WERI-Rb-1 (cell line): Measurements from ENCODE around the gene KPNA6.

Source experiments
- DNase-seq: peaks from one replicate; pipeline ENCODE4 v3.0.0-alpha.2; 2020
- H3K27ac ChIP-seq: fragments of 250-450 bp; sonication (Bioruptor Pico); 2 replicates; pipeline ENCODE4 v1.5.1; 2020; ENCODE audit warnings: mild to moderate bottlenecking, moderate library complexity
- H3K27me3 ChIP-seq: fragments of 250-450 bp; sonication (Bioruptor Pico); 2 replicates; pipeline ENCODE4 v1.5.1; 2021; ENCODE audit warnings: mild to moderate bottlenecking, low read depth, moderate library complexity; ENCODE audit not compliant: insufficient read depth, severe bottlenecking
- H3K36me3 ChIP-seq: fragments of 250-450 bp; sonication (Bioruptor Pico); 2 replicates; pipeline ENCODE4 v1.5.1; 2020; ENCODE audit warnings: mild to moderate bottlenecking, moderate library complexity
- H3K4me3 ChIP-seq: 2 replicates; pipeline ENCODE4 v1.5.1; 2011; ENCODE audit warnings: low read depth, mild to moderate bottlenecking, control low read depth, low read length
- H3K9me3 ChIP-seq: fragments of 250-450 bp; sonication (Bioruptor Pico); 2 replicates; pipeline ENCODE4 v1.5.1; 2021; ENCODE audit warnings: mild to moderate bottlenecking, moderate library complexity; ENCODE audit not compliant: severe bottlenecking
- TF ChIP-seq, protein P1 (sequence below): IDR thresholded peaks from 2 replicates; pipeline ENCODE4 v1.5.1; 2011; ENCODE audit warnings: low read depth, mild to moderate bottlenecking, control low read depth, inconsistent platforms, low read length

Gene KPNA6

DNA sequence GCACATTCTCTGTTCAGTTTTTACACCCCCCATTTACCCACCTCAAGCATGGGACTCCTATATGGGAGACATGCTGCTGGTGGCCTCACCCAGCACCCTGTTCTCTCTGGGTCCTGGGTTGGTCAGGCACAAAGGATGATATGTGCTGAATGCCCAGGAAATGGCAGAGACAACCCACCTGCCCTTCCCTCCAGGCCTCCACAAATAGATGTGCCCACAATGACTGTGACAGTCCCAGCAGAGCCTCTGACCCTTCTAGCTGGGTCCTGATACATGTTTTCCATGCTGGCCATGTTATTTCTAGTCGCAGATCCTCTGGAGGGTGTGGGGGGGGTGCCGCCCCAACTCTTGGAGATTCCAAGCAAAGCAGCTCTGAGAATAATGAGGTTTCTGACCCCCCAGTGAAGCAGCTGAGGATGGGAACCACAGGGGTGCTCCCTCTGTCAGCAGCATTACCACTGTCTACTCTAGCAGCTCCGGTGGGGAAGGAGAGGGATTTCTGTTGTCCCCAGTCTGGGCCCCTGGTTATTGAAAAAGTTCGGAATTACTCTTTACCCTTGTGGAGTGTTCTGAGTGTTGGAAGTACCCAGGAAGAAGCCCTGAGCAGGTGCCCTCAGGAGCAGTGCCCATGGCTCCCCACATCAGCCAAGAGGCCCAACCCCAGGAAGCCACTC lies 91.3 kb downstream of the KPNA6 start:
- Histone ChIP-seq H3K27me3 (no peaks in the 10 kb centered on the region), H3K9me3 (no peaks in the 10 kb centered on the region), H3K27ac (no peak overlapping the region; the same call in 1 of the 2 replicates), H3K4me3 (no peak overlapping the region), H3K36me3 (peaks cover 38% of the 10 kb centered on the region)
- DNase-seq = no peak
- TF ChIP-seq, protein P1, sequence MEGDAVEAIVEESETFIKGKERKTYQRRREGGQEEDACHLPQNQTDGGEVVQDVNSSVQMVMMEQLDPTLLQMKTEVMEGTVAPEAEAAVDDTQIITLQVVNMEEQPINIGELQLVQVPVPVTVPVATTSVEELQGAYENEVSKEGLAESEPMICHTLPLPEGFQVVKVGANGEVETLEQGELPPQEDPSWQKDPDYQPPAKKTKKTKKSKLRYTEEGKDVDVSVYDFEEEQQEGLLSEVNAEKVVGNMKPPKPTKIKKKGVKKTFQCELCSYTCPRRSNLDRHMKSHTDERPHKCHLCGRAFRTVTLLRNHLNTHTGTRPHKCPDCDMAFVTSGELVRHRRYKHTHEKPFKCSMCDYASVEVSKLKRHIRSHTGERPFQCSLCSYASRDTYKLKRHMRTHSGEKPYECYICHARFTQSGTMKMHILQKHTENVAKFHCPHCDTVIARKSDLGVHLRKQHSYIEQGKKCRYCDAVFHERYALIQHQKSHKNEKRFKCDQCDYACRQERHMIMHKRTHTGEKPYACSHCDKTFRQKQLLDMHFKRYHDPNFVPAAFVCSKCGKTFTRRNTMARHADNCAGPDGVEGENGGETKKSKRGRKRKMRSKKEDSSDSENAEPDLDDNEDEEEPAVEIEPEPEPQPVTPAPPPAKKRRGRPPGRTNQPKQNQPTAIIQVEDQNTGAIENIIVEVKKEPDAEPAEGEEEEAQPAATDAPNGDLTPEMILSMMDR = no peak

GRCh38 chr1:32199717-32200072 lies 91.8 kb downstream of the KPNA6 start:
- DNase-seq = no peak
- H3K27me3 ChIP-seq = no peaks in the 10 kb centered on the region
- TF ChIP-seq, protein P1 = no peak
- H3K27ac ChIP-seq = peak overlapping the region; percentile 65
- H3K36me3 ChIP-seq = peaks cover 32% of the 10 kb centered on the region
- H3K4me3 ChIP-seq = peak overlapping the region; percentile 77
- no peaks in the 10 kb centered on the region for H3K9me3 ChIP-seq

DNA sequence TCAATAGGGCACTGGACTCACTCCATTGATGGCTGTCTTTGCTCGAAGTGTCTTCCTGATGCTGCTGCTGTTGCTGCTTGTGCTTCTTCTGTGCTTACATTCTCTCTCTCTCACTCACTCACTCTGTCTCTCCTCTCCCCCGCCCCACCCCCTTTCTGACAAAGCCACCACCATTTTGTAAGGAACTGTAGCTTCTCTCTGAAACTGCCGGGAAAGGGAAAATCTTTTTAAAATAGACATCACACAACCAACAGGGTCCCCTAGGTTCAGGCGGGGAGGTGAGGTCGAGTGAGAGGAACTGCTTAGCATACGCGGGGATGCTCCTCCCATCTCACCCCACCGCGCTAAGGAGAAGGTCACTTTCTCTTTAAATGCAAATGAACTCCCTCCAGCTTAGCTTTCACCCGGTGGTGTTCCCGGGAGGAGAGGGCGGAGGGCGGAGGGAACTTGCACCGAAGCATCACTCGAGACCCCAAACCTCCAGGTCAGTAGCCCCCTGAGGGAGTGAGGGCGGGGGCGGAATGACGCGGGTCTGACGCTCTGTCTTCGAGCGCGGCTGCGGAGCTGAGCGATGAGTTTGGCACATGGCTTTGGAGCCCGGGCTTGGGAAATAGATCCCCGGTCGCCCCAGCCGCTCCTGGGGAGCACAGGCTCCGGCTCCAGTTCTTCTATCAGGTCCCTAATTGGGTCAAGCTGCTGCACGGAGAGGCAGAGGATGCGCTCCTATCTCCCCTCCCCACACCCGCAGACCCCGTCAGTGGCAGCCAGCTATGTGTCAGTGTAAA lies 92.6 kb downstream of the KPNA6 start, which contains the start of gene CCDC28B:
Gene CCDC28B, plus strand, starts transcription at position 370 of the 785 bp plus-strand sequence. CDS start 1,341 bp downstream, outside the sequence.
- TF ChIP-seq, protein P1 = no peak
- Histone ChIP-seq H3K9me3 (no peaks in the 10 kb centered on the region), H3K36me3 (peaks cover 25% of the 10 kb centered on the region), H3K27me3 (no peaks in the 10 kb centered on the region), H3K27ac (peak within 1 kb of the TSS; percentile 65), H3K4me3 (peak within 1 kb of the TSS; percentile 77)
- peak; percentile 57 for DNase-seq

GRCh38 chr1:32201011-32201855 lies 93.4 kb downstream of the KPNA6 start:
- no peaks in the 10 kb centered on the region for H3K27me3 ChIP-seq
- peak; percentile 87 for DNase-seq
- peak overlapping the region; percentile 65 for H3K27ac ChIP-seq
- peaks cover 19% of the 10 kb centered on the region for H3K36me3 ChIP-seq
- H3K4me3 ChIP-seq = peak overlapping the region; percentile 77
- TF ChIP-seq, protein P1 = no peak
- no peaks in the 10 kb centered on the region for H3K9me3 ChIP-seq

DNA sequence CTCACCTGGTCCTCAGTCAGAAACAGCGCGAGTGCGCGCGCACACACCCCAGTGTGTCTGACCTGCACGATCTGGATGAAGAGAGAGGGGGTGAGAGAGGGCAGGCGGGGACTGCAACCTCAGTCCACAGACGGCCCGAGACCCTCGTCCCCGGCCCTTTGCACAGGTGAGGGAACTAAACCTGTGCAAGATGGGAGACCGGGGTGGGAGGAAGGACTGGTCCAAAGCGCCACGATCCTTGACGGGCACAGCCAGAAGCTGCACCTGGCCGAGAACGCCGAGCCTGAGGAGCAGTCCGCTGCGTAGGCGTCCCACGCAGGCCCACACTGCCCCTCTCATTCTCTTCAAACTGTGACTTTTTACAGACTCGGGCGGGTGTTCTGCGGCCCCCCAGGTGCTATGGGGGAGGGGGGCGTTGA lies 97.1 kb downstream of the KPNA6 start:
- Histone ChIP-seq H3K27me3 (no peaks in the 10 kb centered on the region), H3K27ac (peak overlapping the region; percentile 81), H3K9me3 (no peaks in the 10 kb centered on the region), H3K36me3 (peaks cover 18% of the 10 kb centered on the region), H3K4me3 (peak overlapping the region; percentile 81)
- DNase-seq = no peak
- TF ChIP-seq, protein P1 = no peak
